ENCODE measurements around the gene ALDOC. TPM values are rescaled to one million over a fixed set of nuclear protein-coding genes. Genes with fewer than 3 reads are reported as not detected.
A peak's percentile ranks its signal among the peaks of the same experiment; 100 is the strongest.

The ALDOC gene
- total and polyA plus RNA-seq, 2 of the 13 experiments (the other 11 are each of a cell fraction or from before 2014, with no cell fraction given) = 15.4 to 60.9 TPM

DNA sequence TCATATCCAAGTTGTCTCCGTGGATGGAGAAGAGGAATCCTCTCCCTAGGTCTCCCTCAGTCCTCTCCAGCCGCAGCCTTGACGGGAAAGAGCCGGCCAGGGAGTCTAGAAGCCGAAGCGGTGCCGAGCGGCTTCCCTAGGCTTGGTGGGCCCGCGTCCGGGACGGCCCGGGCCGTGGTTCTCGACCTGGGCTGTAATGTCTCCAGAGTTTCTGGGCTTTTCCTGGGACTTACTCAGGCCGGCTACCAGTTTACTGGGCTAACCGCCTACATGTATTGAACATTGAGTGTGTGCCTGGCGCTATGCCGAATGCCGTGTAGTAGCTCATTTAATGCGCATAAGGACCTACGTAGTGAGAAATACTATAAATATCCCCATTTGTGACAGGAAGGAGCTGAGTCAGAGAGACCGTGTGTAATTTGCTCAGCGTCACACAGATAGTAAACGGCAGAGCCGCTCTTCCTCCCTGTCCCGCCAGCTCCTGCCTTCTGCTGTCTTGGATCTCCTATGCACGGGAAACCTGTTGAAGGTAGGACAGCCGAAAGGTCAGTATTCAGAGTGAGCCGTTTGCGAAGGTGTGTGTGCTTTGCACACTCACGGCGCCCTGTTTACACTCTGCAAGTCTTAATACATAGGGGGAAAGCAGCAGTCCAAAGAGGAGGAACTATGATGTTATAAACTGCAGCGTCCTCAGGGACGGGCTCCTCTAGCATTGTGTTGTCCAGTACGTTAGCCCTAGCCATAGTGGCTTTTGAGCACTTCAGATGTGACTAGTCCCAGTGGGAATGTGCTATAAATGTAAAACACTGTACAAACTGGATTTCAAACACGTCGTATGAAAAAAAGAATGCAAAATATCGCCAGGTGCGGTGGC, 22.9 kb upstream of the ALDOC start (continued):
- TF ChIP-seq ZNF121 (CRISPR knock-in tag; IDR thresholded peaks at IDR 0.05) (peak; percentile 13; the same call in 1 of the 2 replicates), ZNF160 (CRISPR knock-in tag; IDR thresholded peaks at IDR 0.05) (no peak), SAP130 (CRISPR knock-in tag; IDR thresholded peaks at IDR 0.05; ENCODE audit: low read depth) (peak; percentile 57), ZNF788 (CRISPR knock-in tag; IDR thresholded peaks at IDR 0.05; ENCODE audit: borderline replicate concordance) (0 out of 2 replicates have a peak, but pooled peaks have one; percentile 33), ZFP37 (CRISPR knock-in tag; IDR thresholded peaks at IDR 0.05; ENCODE audit: borderline replicate concordance) (0 out of 2 replicates have a peak, but pooled peaks have one; percentile 9), SCMH1 (CRISPR knock-in tag; IDR thresholded peaks at IDR 0.05; ENCODE audit: borderline replicate concordance) (no peak), ZKSCAN8 (CRISPR knock-in tag; IDR thresholded peaks at IDR 0.05; ENCODE audit: borderline replicate concordance) (0 out of 2 replicates have a peak, but pooled peaks have one; percentile 14), ZMYM2 (CRISPR knock-in tag; IDR thresholded peaks at IDR 0.05) (peak; percentile 39), ARNTL (CRISPR knock-in tag; IDR thresholded peaks at IDR 0.05) (no peak), U2AF1 (optimal IDR thresholded peaks at IDR 0.05; ENCODE audit: low read depth, low read length) (peak; percentile 21), KMT2B (CRISPR knock-in tag; IDR thresholded peaks at IDR 0.05) (0 out of 2 replicates have a peak, but pooled peaks have one; percentile 10), THAP11 (CRISPR knock-in tag; IDR thresholded peaks at IDR 0.05) (0 out of 2 replicates have a peak, but pooled peaks have one; percentile 8), FLYWCH1 (CRISPR knock-in tag; IDR thresholded peaks at IDR 0.05) (peak; percentile 51; the same call in 1 of the 2 replicates), ZNF44 (CRISPR knock-in tag; IDR thresholded peaks at IDR 0.05) (0 out of 2 replicates have a peak, but pooled peaks have one; percentile 13), MXI1 (IDR thresholded peaks at IDR 0.05; ENCODE audit: borderline replicate concordance, low read depth, low read length) (no peak), NFIB (CRISPR knock-in tag; IDR thresholded peaks at IDR 0.05; ENCODE audit: borderline replicate concordance) (0 out of 2 replicates have a peak, but pooled peaks have one; percentile 32), ZNF234 (CRISPR knock-in tag; conservative IDR thresholded peaks at IDR 0.05) (0 out of 2 replicates have a peak, but pooled peaks have one; percentile 36), HOXA3 (CRISPR knock-in tag; IDR thresholded peaks at IDR 0.05) (0 out of 2 replicates have a peak, but pooled peaks have one; percentile 1), MED8 (CRISPR knock-in tag; IDR thresholded peaks at IDR 0.05; ENCODE audit: insufficient replicate concordance) (no peak), SPEN (CRISPR knock-in tag; IDR thresholded peaks at IDR 0.05; ENCODE audit: low read depth) (0 out of 2 replicates have a peak, but pooled peaks have one; percentile 4), PHF21A (CRISPR knock-in tag; IDR thresholded peaks at IDR 0.05) (peak; percentile 69), ZNF629 (CRISPR knock-in tag; conservative IDR thresholded peaks at IDR 0.05) (peak; percentile 16; the same call in 1 of the 2 replicates), ZFP82 (CRISPR knock-in tag; IDR thresholded peaks at IDR 0.05; ENCODE audit: borderline replicate concordance) (0 out of 2 replicates have a peak, but pooled peaks have one; percentile 21), ZNF614 (CRISPR knock-in tag; IDR thresholded peaks at IDR 0.05; ENCODE audit: borderline replicate concordance) (no peak), KAT7 (CRISPR knock-in tag; IDR thresholded peaks at IDR 0.05; ENCODE audit: borderline replicate concordance) (peak; percentile 67; the same call in 1 of the 2 replicates), KLF9 (CRISPR knock-in tag; IDR thresholded peaks at IDR 0.05; ENCODE audit: low read depth) (no peak), ZNF251 (CRISPR knock-in tag; IDR thresholded peaks at IDR 0.05) (no peak), ZNF501 (CRISPR knock-in tag; IDR thresholded peaks at IDR 0.05) (peak; percentile 81), FOXP1 (IDR thresholded peaks at IDR 0.05) (no peak), FOXP1 (CRISPR knock-in tag; IDR thresholded peaks at IDR 0.05) (no peak)
- TF ChIP-seq, protein P1, sequence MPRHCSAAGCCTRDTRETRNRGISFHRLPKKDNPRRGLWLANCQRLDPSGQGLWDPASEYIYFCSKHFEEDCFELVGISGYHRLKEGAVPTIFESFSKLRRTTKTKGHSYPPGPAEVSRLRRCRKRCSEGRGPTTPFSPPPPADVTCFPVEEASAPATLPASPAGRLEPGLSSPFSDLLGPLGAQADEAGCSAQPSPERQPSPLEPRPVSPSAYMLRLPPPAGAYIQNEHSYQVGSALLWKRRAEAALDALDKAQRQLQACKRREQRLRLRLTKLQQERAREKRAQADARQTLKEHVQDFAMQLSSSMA (CRISPR knock-in tag; IDR thresholded peaks at IDR 0.05) = 0 out of 2 replicates have a peak, but pooled peaks have one; percentile 63
- TF ChIP-seq, protein P2, sequence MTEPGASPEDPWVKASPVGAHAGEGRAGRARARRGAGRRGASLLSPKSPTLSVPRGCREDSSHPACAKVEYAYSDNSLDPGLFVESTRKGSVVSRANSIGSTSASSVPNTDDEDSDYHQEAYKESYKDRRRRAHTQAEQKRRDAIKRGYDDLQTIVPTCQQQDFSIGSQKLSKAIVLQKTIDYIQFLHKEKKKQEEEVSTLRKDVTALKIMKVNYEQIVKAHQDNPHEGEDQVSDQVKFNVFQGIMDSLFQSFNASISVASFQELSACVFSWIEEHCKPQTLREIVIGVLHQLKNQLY (CRISPR knock-in tag; IDR thresholded peaks at IDR 0.05) = no peak
